Superior temporal gyrus (tissue), 1 donor: ENCODE measurements around the gene CDH4.
A peak's percentile ranks its signal among the peaks of the same experiment; 100 is the strongest.

Experiments
- DNase-seq: peaks from one replicate; pipeline ENCODE4 v3.0.0-alpha.2; 2016; ENCODE audit errors: extremely low spot score

The CDH4 gene

GRCh38 chr20:61301711-61302525, 49.9 kb downstream of the CDH4 start:
- DNase-seq = no peak

- no peak for DNase-seq
Observed at GRCh38 chr20:61303217-61303616, 51.2 kb downstream of the CDH4 start.

- DNase-seq = no peak
Observed at GRCh38 chr20:61303675-61304074, 51.6 kb downstream of the CDH4 start.

- no peak for DNase-seq
Observed at GRCh38 chr20:61304750-61305149, 52.7 kb downstream of the CDH4 start.

- no peak for DNase-seq
Observed at GRCh38 chr20:61306937-61307475, 54.9 kb downstream of the CDH4 start.

- no peak for DNase-seq
Observed at GRCh38 chr20:61307686-61308476, 55.8 kb downstream of the CDH4 start.

- DNase-seq = no peak
Observed at GRCh38 chr20:61308477-61308774, 56.4 kb downstream of the CDH4 start.

GRCh38 chr20:61310954-61311353, 58.9 kb downstream of the CDH4 start:
- no peak for DNase-seq

GRCh38 chr20:61311656-61312387, 59.8 kb downstream of the CDH4 start:
- DNase-seq = no peak

GRCh38 chr20:61312925-61313324, 60.9 kb downstream of the CDH4 start:
- DNase-seq = no peak

- DNase-seq = no peak
Observed at GRCh38 chr20:61313396-61313795, 61.3 kb downstream of the CDH4 start.

- DNase-seq = no peak
Observed at GRCh38 chr20:61314326-61315010, 62.4 kb downstream of the CDH4 start.

- no peak for DNase-seq
Observed at GRCh38 chr20:61315319-61315718, 63.3 kb downstream of the CDH4 start.

GRCh38 chr20:61316346-61316745, 64.3 kb downstream of the CDH4 start:
- no peak for DNase-seq

- no peak for DNase-seq
Observed at GRCh38 chr20:61317966-61318530, 66.0 kb downstream of the CDH4 start.

GRCh38 chr20:61320691-61321425, 68.8 kb downstream of the CDH4 start:
- no peak for DNase-seq

- DNase-seq = no peak
Observed at GRCh38 chr20:61321481-61321880, 69.4 kb downstream of the CDH4 start.

- DNase-seq = peak; percentile 29
Observed at GRCh38 chr20:61322151-61322865, 70.2 kb downstream of the CDH4 start.

- no peak for DNase-seq
Observed at GRCh38 chr20:61324906-61325305, 72.8 kb downstream of the CDH4 start.

GRCh38 chr20:61325718-61326117, 73.7 kb downstream of the CDH4 start:
- no peak for DNase-seq
